HL-60 (cell line): ENCODE data around the gene ENDOV.

Experiments used
- SPI1 ChIP-seq: IDR thresholded peaks from 2 replicates; pipeline ENCODE4 v1.6.1; 2012; ENCODE audit warnings: low read depth, mild to moderate bottlenecking, borderline replicate concordance
- TF ChIP-seq, protein P1 (sequence below): IDR thresholded peaks from one replicate; pipeline ENCODE4 v1.5.1; 2011; ENCODE audit warnings: low read length, control low read depth, inconsistent platforms; ENCODE audit not compliant: insufficient read depth
- TF ChIP-seq, protein P2 (sequence below): IDR thresholded peaks from 2 replicates; pipeline ENCODE4 v1.6.1; 2012; ENCODE audit warnings: low read depth; ENCODE audit not compliant: insufficient replicate concordance

DNA sequence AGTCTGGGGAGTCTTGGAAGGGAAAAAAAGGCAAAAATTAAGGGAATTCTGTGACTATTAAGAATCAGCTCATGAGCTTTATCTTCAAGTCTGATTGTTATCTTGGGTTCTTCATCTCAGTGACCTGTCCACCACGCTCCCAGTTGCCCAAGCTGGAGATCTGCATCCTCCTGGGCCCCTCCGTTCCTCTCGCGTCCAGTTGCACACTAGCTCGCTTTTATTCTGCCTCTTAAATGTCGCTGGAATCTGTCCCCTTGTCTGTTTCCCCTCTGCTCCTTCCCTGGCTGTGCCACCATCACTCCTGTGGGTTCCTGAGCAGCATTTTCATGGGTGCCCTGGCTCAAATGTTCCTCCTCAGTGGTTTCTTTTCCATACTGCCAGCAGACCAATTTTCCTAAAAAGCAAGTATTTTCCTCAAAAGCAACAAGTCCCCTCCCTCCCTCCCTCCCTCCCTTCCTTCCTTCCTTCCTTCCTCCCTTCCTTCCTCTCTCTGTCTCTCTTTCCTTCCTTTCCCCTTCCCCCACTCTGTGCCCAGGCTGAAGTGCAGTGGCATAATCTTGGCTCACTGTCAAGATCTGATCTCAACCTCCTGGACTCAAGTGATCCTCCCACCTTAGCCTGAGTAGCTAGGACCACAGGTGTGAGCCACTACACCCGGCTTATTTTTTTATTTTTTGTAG is 1.4 kb downstream of the ENDOV start:
- TF ChIP-seq, protein P1, sequence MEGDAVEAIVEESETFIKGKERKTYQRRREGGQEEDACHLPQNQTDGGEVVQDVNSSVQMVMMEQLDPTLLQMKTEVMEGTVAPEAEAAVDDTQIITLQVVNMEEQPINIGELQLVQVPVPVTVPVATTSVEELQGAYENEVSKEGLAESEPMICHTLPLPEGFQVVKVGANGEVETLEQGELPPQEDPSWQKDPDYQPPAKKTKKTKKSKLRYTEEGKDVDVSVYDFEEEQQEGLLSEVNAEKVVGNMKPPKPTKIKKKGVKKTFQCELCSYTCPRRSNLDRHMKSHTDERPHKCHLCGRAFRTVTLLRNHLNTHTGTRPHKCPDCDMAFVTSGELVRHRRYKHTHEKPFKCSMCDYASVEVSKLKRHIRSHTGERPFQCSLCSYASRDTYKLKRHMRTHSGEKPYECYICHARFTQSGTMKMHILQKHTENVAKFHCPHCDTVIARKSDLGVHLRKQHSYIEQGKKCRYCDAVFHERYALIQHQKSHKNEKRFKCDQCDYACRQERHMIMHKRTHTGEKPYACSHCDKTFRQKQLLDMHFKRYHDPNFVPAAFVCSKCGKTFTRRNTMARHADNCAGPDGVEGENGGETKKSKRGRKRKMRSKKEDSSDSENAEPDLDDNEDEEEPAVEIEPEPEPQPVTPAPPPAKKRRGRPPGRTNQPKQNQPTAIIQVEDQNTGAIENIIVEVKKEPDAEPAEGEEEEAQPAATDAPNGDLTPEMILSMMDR = no peak
- no peak for TF ChIP-seq SPI1
- TF ChIP-seq, protein P2, sequence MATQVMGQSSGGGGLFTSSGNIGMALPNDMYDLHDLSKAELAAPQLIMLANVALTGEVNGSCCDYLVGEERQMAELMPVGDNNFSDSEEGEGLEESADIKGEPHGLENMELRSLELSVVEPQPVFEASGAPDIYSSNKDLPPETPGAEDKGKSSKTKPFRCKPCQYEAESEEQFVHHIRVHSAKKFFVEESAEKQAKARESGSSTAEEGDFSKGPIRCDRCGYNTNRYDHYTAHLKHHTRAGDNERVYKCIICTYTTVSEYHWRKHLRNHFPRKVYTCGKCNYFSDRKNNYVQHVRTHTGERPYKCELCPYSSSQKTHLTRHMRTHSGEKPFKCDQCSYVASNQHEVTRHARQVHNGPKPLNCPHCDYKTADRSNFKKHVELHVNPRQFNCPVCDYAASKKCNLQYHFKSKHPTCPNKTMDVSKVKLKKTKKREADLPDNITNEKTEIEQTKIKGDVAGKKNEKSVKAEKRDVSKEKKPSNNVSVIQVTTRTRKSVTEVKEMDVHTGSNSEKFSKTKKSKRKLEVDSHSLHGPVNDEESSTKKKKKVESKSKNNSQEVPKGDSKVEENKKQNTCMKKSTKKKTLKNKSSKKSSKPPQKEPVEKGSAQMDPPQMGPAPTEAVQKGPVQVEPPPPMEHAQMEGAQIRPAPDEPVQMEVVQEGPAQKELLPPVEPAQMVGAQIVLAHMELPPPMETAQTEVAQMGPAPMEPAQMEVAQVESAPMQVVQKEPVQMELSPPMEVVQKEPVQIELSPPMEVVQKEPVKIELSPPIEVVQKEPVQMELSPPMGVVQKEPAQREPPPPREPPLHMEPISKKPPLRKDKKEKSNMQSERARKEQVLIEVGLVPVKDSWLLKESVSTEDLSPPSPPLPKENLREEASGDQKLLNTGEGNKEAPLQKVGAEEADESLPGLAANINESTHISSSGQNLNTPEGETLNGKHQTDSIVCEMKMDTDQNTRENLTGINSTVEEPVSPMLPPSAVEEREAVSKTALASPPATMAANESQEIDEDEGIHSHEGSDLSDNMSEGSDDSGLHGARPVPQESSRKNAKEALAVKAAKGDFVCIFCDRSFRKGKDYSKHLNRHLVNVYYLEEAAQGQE = no peak
